ENCODE measurements around the gene ZNF732. TPM values are rescaled to one million over a fixed set of nuclear protein-coding genes. Genes with fewer than 3 reads are reported as not detected.
"Not testable (repeated sequence)": the region's sequence is repeated elsewhere in the genome, so short reads cannot be mapped to it uniquely, and the experiment has no call there.

ZNF732 gene
- polyA plus RNA-seq, 6 donors from 2014 or later = 0.37 TPM; not detected in 5

DNA sequence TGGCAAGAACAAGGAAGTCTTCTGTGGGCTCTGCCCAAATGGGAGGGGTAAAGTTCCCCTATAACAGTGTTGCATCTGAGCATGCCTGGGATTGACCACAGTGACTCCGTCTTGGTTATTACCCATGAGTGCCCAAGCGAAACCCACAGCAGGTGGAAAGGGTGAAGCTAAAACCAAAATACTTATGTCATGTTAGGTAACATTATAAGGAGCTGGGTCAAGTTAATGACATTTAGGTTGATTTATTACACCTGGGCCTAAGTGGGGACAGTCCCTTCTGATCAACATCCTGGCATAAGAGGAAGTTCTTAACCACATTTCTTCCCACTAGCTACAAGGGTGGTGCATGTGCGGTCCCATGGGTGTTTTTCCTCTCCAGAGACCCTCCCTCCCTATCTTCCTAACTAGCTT lies 1.3 kb upstream of the ZNF732 start:
- peaks cover 0 to 8% (median 7%) of the 10 kb centered on the region in 3 donors for H3K27me3 Mint-ChIP-seq
- H3K4me3 Mint-ChIP-seq = peak overlapping the region in 6 of 8 donors; percentile 14 to 59 (median 46)
- H3K4me1 Mint-ChIP-seq = peaks cover 11 to 35% (median 15%) of the 10 kb centered on the region in 3 donors
- peaks cover 10 to 88% (median 77%) of the 10 kb centered on the region in 7 donors for H3K9me3 Mint-ChIP-seq
- peaks cover 4 to 31% of the 10 kb centered on the region in 2 donors for H3K36me3 Mint-ChIP-seq
- ATAC-seq (ENCODE audit: low read depth in 2 of 2) (peak; percentile 89 to 93), DNase-seq (peak; percentile 72)
- H3K27ac Mint-ChIP-seq = peak overlapping the region; percentile 72 to 94 (median 90)

DNA sequence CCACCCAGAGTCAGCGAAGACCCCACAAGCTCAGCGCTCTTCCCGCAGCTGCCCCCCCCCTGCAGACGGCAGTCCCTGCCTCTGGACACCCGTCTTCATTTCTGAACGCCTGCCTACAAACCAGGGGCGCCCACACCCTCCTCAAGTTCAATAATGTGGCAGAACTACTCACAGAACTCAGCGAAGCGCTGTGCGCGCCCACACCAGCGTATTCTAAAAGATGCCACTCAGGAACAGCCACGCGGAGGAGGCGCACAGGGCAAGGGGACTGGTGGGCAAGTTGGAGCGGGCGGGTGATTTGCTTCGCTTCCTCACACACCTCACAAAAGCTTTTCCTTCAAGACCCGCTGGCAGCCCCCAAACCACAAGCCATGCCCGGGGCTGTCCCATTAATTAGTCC lies 758 bp downstream of the ZNF732 start:
- peaks cover 11 to 27% (median 11%) of the 10 kb centered on the region in 3 donors for H3K4me1 Mint-ChIP-seq
- peaks cover 4 to 26% of the 10 kb centered on the region in 2 donors for H3K36me3 Mint-ChIP-seq
- H3K27me3 Mint-ChIP-seq; H3K27ac Mint-ChIP-seq; DNase-seq; ATAC-seq (ENCODE audit: low read depth in 2 of 2): not testable (repeated sequence)
- peaks cover 10 to 84% (median 76%) of the 10 kb centered on the region in 7 donors for H3K9me3 Mint-ChIP-seq
- H3K4me3 Mint-ChIP-seq = peak overlapping the region in 2 of 8 donors; percentile 47 to 53

DNA sequence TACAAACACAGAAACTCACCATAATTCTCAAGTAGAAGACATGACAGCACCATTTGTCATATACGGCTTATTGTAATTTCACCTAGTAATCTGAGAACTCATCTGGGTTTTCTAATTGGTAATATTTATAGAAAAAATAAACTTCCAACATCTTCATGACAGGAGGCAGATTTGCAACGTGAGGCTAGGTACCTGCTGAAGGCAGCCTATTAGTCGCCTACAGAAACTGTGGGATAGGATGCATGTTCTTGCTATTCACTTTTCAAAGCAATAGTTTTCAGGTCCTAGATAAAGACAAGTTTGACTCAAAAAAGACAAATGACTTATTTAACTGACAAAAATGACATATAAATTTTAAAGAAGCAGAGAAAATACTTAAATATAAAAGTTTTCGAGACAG lies 2.9 kb downstream of the ZNF732 start:
- peaks cover 10 to 80% (median 72%) of the 10 kb centered on the region in 7 donors for H3K9me3 Mint-ChIP-seq
- ATAC-seq (ENCODE audit: low read depth in 2 of 2) (no peak), DNase-seq (no peak)
- peaks cover 4 to 26% of the 10 kb centered on the region in 2 donors for H3K36me3 Mint-ChIP-seq
- H3K27me3 Mint-ChIP-seq = peaks cover 0 to 8% (median 4%) of the 10 kb centered on the region in 3 donors
- no peak overlapping the region for H3K4me3 Mint-ChIP-seq
- H3K4me1 Mint-ChIP-seq = peaks cover 11 to 21% (median 11%) of the 10 kb centered on the region in 3 donors
- no peak overlapping the region for H3K27ac Mint-ChIP-seq

DNA sequence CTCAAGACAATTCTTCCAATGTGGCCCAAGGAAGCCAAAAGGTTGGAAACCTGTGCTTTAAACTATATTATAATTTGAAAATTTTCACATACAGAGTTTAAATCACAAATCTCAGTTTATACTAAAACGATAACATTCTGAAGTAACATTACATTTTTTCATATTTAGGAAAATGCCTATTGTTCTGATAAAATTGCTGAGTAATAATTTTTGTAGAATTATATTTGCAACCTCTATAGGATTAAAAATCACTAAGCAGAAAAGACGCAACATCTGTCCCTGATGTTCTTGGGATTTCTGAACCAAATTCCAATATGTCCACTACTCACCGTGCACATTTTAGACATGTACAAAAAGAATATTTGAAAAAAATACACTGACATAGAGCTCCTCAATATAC lies 10.5 kb downstream of the ZNF732 start:
- Mint-ChIP-seq H3K4me1 (no peaks in the 10 kb centered on the region), H3K36me3 (peaks cover 0 to 22% of the 10 kb centered on the region in 2 donors), H3K27me3 (no peaks in the 10 kb centered on the region), H3K9me3 (peaks cover 0 to 57% (median 32%) of the 10 kb centered on the region in 7 donors), H3K27ac (no peak overlapping the region), H3K4me3 (no peak overlapping the region)
- DNase-seq = no peak
- no peak for ATAC-seq (ENCODE audit: low read depth in 2 of 2)

DNA sequence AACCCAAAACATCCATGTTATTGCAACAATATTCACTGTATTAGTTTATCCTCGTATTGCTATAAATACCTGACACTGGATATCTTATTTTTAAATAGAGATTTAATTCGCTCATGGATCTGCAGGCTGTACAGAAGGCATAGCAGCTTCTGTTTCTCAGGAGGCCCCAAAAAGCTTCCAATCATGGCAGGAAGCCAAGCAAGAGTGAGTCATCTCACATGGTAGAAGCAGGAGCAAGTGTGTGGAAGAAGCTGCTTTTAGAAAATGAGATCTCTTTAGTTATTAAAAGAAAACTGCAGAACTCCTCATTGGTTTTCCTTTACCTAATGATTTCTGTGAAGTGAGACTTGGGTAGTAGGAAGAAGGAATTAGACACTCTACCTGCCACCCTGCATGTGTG lies 16.4 kb downstream of the ZNF732 start:
- Mint-ChIP-seq H3K27me3 (no peaks in the 10 kb centered on the region), H3K27ac (no peak overlapping the region), H3K36me3 (peaks cover 0 to 10% of the 10 kb centered on the region in 2 donors), H3K9me3 (peaks cover 4 to 69% (median 44%) of the 10 kb centered on the region in 7 donors), H3K4me3 (no peak overlapping the region), H3K4me1 (no peaks in the 10 kb centered on the region)
- ATAC-seq (ENCODE audit: low read depth in 2 of 2) = no peak
- no peak for DNase-seq

DNA sequence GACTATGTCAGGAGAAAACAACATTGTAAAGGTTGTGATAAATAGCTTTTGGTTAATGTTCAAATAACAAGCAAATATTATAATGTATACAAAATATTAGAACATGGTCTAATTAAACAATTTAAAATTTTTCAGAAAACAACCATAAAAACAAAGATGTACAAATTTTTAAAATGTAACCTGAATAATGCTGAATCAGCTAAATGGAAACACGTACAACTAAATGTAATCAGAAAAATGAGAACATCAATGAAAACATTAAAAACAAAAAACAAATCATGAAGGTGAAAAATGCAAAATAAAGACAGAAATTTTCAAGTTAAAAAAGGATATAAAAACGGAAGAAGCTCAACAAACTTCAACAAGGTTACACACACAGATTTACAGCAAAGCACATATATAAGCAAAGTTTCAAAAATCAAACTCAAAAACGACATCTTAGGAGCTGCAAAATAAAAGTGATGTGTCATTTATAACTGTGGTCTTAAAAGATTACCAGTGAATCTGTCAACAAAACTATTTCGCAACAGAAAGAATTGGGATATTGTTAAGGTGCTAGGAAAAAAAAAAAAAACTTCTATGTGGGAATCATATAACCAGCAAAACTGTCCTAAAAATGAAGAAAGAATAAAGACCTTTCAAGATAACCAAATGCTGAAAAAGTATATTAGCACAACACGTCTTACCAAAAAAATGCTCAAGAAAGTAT lies 31.8 kb downstream of the ZNF732 start:
- peaks cover 16 to 25% of the 10 kb centered on the region in 2 donors for H3K36me3 Mint-ChIP-seq
- no peak overlapping the region for H3K27ac Mint-ChIP-seq
- H3K4me1 Mint-ChIP-seq = no peaks in the 10 kb centered on the region
- no peak for ATAC-seq (ENCODE audit: low read depth in 2 of 2)
- no peak for DNase-seq
- no peak overlapping the region for H3K4me3 Mint-ChIP-seq
- H3K27me3 Mint-ChIP-seq = no peaks in the 10 kb centered on the region
- H3K9me3 Mint-ChIP-seq = peaks cover 11 to 97% (median 77%) of the 10 kb centered on the region in 7 donors

DNA sequence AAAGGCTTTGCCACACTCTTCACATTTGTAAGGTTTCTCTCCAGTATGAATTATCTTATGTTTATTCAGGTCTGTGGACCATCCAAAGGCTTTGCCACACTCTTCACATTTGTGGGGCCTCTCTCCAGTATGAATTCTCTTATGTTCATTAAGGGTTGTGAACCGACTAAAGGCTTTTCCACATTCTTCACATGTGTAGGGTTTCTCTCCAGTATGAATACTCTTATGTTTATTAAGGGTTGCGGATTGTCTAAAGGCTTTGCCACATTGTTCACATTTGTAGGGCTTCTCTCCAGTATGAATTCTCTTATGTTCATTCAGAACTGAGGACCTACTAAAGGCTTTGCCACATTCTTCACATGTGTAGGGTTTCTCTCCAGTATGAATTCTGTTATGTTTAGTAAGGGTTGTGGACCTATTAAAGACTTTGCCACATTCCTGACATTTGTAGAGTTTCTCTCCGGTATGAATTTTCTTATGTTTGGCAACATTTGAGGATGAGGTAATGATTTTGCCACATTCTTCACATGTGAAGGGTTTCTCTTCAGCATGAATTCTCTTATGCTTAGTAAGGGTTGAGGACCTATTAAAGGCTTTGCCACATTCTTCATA lies 33.7 kb downstream of the ZNF732 start:
- Mint-ChIP-seq H3K4me3 (no peak overlapping the region), H3K4me1 (no peaks in the 10 kb centered on the region), H3K9me3 (peaks cover 11 to 88% (median 67%) of the 10 kb centered on the region in 7 donors), H3K27ac (no peak overlapping the region), H3K27me3 (no peaks in the 10 kb centered on the region), H3K36me3 (peaks cover 16 to 17% of the 10 kb centered on the region in 2 donors)
- no peak for DNase-seq
- ATAC-seq (ENCODE audit: low read depth in 2 of 2) = no peak

DNA sequence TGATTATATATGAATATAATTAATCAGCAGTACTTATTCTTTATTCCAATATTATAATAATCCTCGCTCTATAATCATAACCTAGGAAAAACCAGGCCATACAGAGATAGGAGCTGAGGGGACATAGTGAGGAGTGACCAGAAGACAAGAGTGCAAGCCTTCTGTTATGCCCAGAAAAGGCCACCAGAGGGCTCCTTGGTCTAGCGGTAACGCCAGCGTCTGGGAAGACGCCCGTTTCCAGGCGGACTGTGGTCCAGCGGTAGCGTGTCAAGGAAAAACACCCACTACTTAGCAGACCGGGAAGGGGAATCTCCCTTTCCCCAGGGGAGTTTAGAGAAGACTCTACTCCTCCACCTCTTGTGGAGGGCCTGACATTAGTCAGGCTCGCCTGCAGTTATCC lies 46.0 kb downstream of the ZNF732 start:
- Mint-ChIP-seq H3K9me3 (peaks cover 18 to 92% (median 74%) of the 10 kb centered on the region in 7 donors), H3K36me3 (peaks cover 43 to 45% of the 10 kb centered on the region in 2 donors)
- not testable (repeated sequence) for H3K27ac Mint-ChIP-seq; ATAC-seq (ENCODE audit: low read depth in 2 of 2); H3K4me1 Mint-ChIP-seq; DNase-seq; H3K4me3 Mint-ChIP-seq; H3K27me3 Mint-ChIP-seq

- H3K27ac Mint-ChIP-seq = no peak overlapping the region
- ATAC-seq (ENCODE audit: low read depth in 2 of 2) (no peak), DNase-seq (no peak)
- H3K27me3 Mint-ChIP-seq = no peaks in the 10 kb centered on the region
- peaks cover 41 to 42% of the 10 kb centered on the region in 2 donors for H3K36me3 Mint-ChIP-seq
- H3K9me3 Mint-ChIP-seq = peaks cover 3 to 92% (median 70%) of the 10 kb centered on the region in 7 donors
- H3K4me3 Mint-ChIP-seq = no peak overlapping the region
- no peaks in the 10 kb centered on the region for H3K4me1 Mint-ChIP-seq
Measured at GRCh38 chr4:256492-256891, 48.8 kb downstream of the ZNF732 start.

DNA sequence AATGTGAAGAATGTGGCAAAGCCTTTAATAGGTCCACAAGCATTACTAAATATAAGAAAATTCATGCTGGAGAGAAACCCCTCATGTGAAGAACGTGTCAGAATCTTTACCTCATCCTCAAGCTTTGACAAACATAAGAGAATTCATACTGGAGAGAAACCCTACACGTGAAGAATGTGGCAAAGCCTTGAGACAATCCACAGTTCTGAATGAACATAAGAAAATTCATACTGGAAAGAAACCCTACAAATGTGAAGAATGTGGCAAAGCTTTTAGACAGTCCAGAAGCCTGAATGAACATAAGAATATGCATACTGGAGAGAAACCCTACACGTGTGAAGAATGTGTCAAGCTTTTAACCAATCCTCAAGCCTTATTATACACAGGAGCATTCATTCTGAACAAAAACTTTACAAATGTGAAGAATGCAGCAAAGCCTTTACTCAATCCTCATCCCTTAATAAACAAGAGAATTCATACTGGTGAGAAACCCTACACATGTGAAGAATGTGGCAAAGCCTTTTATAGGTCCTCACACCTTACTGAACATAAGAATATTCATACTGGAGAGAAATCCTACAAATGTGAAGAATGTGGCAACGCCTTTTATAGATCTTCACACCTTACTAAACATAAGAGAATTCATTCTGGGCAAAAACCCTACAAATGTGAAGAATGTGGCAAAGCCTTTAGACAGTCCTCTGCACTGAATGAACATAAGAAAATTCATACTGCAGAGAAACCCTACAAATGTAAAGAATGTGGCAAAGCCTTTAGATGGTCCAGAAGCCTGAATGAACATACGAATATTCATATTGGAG lies 51.1 kb downstream of the ZNF732 start:
- Mint-ChIP-seq H3K9me3 (peaks cover 3 to 91% (median 65%) of the 10 kb centered on the region in 7 donors), H3K4me1 (no peaks in the 10 kb centered on the region), H3K27ac (no peak overlapping the region), H3K4me3 (no peak overlapping the region), H3K36me3 (peaks cover 33 to 42% of the 10 kb centered on the region in 2 donors), H3K27me3 (no peaks in the 10 kb centered on the region)
- ATAC-seq (ENCODE audit: low read depth in 2 of 2) = no peak
- DNase-seq = no peak

DNA sequence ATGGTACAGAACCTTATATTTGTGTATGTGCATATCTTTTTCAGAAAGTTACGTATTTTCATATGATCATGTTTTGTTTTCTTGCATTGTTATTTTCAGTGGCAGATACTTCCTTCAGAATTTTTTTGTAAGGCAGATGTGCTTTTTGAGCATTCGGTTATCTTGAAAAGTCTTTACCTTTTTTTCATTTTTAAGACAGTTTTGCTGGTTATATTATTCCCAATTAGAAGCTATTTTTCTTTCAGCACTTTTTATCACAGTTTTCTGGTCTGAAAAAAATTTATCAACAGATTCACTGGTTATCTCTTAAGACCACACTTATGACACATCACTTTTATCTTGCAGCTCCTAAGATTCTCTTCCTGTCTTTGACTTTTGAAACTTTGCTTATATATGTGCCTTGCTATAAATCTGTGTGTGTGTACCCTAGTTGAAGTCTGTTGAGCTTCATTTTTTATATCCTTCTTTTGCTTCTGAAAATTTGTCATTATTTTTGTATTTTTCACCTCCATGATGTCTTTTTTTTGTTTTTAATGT lies 53.1 kb downstream of the ZNF732 start:
- ATAC-seq (ENCODE audit: low read depth in 2 of 2) (no peak), DNase-seq (no peak)
- H3K4me1 Mint-ChIP-seq = no peaks in the 10 kb centered on the region
- peaks cover 33 to 42% of the 10 kb centered on the region in 2 donors for H3K36me3 Mint-ChIP-seq
- H3K27me3 Mint-ChIP-seq = no peaks in the 10 kb centered on the region
- no peak overlapping the region for H3K27ac Mint-ChIP-seq
- no peak overlapping the region for H3K4me3 Mint-ChIP-seq
- peaks cover 3 to 91% (median 70%) of the 10 kb centered on the region in 7 donors for H3K9me3 Mint-ChIP-seq

- peak; percentile 34 to 47 for ATAC-seq (ENCODE audit: low read depth in 2 of 2)
- peak; percentile 54 for DNase-seq
- H3K27me3 Mint-ChIP-seq = no peaks in the 10 kb centered on the region
- H3K27ac Mint-ChIP-seq = no peak overlapping the region
- H3K36me3 Mint-ChIP-seq = peaks cover 0 to under 1% of the 10 kb centered on the region in 2 donors
- no peak overlapping the region for H3K4me3 Mint-ChIP-seq
- H3K9me3 Mint-ChIP-seq = peaks cover 0 to 31% (median 23%) of the 10 kb centered on the region in 7 donors
- peaks cover 12 to 15% (median 13%) of the 10 kb centered on the region in 3 donors for H3K4me1 Mint-ChIP-seq
Measured at GRCh38 chr4:244471-244870, 60.8 kb downstream of the ZNF732 start.

DNA sequence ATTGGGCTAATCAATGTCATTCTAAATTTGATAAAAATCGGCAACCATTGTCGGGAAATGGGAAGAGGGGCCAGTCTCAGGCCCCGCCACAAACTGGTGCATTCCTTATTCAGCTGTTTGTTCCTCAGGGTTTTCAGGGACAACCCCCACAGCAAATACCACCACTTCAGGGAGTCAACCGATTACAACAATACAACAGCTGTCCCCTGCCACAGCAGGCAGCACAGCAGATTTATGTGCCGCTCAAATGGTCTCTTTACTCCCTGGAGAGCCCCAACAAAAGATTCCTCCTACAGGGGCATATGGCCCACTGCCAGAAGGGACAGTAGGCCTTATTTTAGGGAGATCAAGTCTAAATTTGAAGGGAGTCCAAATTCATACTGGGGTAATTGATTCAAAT lies 61.8 kb downstream of the ZNF732 start:
- Mint-ChIP-seq H3K27ac (no peak overlapping the region), H3K36me3 (no peaks in the 10 kb centered on the region), H3K9me3 (peaks cover 0 to 24% (median 16%) of the 10 kb centered on the region in 7 donors), H3K4me3 (no peak overlapping the region), H3K4me1 (peaks cover 12 to 15% (median 13%) of the 10 kb centered on the region in 3 donors), H3K27me3 (no peaks in the 10 kb centered on the region)
- DNase-seq (no peak), ATAC-seq (ENCODE audit: low read depth in 2 of 2) (no peak)

Measured in naive B cell (primary cell).